ENCODE measurements around the gene CDV3.
"Not testable (repeated sequence)": the region's sequence is repeated elsewhere in the genome, so short reads cannot be mapped to it uniquely, and the experiment has no call there.

The CDV3 gene

GRCh38 chr3:133573629-133574194, at the start of gene CDV3:
Gene CDV3, plus strand, starts transcription at chr3:133573686. Its CDS starts 359 bp downstream, at chr3:133574045.
- TF ChIP-seq CTCF (IDR thresholded peaks at IDR 0.05; ENCODE audit: insufficient read depth, missing control alignments) = no peak
- DNase-seq (ENCODE audit: insufficient read length, low spot score) (no peak), FAIRE-seq (no peak)

GRCh38 chr3:133523758-133524157, 49.7 kb upstream of the CDV3 start:
- FAIRE-seq; DNase-seq (ENCODE audit: insufficient read length, low spot score): not testable (repeated sequence)

GRCh38 chr3:133525435-133525834, 48.1 kb upstream of the CDV3 start:
- DNase-seq (ENCODE audit: insufficient read length, low spot score) (no peak), FAIRE-seq (no peak)
- no peak for TF ChIP-seq CTCF (IDR thresholded peaks at IDR 0.05; ENCODE audit: insufficient read depth, missing control alignments)

- TF ChIP-seq CTCF (IDR thresholded peaks at IDR 0.05; ENCODE audit: insufficient read depth, missing control alignments) = no peak
- DNase-seq (ENCODE audit: insufficient read length, low spot score) = no peak
- no peak for FAIRE-seq
Measured at GRCh38 chr3:133527081-133527715, 46.3 kb upstream of the CDV3 start.

GRCh38 chr3:133529809-133530208, 43.7 kb upstream of the CDV3 start:
- no peak for TF ChIP-seq CTCF (IDR thresholded peaks at IDR 0.05; ENCODE audit: insufficient read depth, missing control alignments)
- DNase-seq (ENCODE audit: insufficient read length, low spot score) (no peak), FAIRE-seq (no peak)

- FAIRE-seq (no peak), DNase-seq (ENCODE audit: insufficient read length, low spot score) (no peak)
- TF ChIP-seq CTCF (IDR thresholded peaks at IDR 0.05; ENCODE audit: insufficient read depth, missing control alignments) = no peak
Measured at GRCh38 chr3:133531981-133532380, 41.5 kb upstream of the CDV3 start.

- FAIRE-seq = no peak
- DNase-seq (ENCODE audit: insufficient read length, low spot score) = no peak
- TF ChIP-seq CTCF (IDR thresholded peaks at IDR 0.05; ENCODE audit: insufficient read depth, missing control alignments) = no peak
Measured at GRCh38 chr3:133532951-133533350, 40.5 kb upstream of the CDV3 start.

All from D721Med (cell line).